Brain microvascular endothelial cell (primary cell): ENCODE results near the gene MRAS.

Experiments used
- DNase-seq: peaks from one replicate; pipeline ENCODE4 v3.0.0-alpha.2; 2020
- H3K27ac ChIP-seq: fragments of 250-450 bp; sonication (Bioruptor Pico); 2 replicates; pipeline ENCODE4 v1.5.1; 2020; ENCODE audit warnings: mild to moderate bottlenecking, moderate library complexity
- H3K27me3 ChIP-seq: fragments of 250-450 bp; sonication (Bioruptor Pico); replicated peaks from 2 replicates; pipeline ENCODE4 v1.5.1; 2020; ENCODE audit warnings: mild to moderate bottlenecking
- H3K36me3 ChIP-seq: fragments of 250-450 bp; sonication (Bioruptor Pico); replicated peaks from 2 replicates; pipeline ENCODE4 v1.5.1; 2020; ENCODE audit warnings: mild to moderate bottlenecking
- H3K4me3 ChIP-seq: 2 replicates; pipeline ENCODE4 v1.5.1; 2011; ENCODE audit warnings: low read depth, mild to moderate bottlenecking, control low read depth, low read length, moderate library complexity
- in situ Hi-C: cut with HindIII; loops from 2 replicates; pipeline ENCODE4 v1.10.0; 2017; ENCODE audit warnings: low sequenced_read_pairs, low pct_ligation_motif_present
- TF ChIP-seq, protein P1 (sequence below): IDR thresholded peaks from 2 replicates; pipeline ENCODE4 v1.5.1; 2011; ENCODE audit warnings: low read depth, mild to moderate bottlenecking, moderate library complexity, low read length, control low read depth, inconsistent platforms; ENCODE audit errors: missing control alignments

MRAS gene

GRCh38 chr3:138381413-138381901 is 33.1 kb downstream of the MRAS start:
- H3K36me3 ChIP-seq = no peaks in the 10 kb centered on the region
- H3K27ac ChIP-seq = no peak overlapping the region
- DNase-seq = no peak
- in situ Hi-C loops = no loop called here
- TF ChIP-seq, protein P1, sequence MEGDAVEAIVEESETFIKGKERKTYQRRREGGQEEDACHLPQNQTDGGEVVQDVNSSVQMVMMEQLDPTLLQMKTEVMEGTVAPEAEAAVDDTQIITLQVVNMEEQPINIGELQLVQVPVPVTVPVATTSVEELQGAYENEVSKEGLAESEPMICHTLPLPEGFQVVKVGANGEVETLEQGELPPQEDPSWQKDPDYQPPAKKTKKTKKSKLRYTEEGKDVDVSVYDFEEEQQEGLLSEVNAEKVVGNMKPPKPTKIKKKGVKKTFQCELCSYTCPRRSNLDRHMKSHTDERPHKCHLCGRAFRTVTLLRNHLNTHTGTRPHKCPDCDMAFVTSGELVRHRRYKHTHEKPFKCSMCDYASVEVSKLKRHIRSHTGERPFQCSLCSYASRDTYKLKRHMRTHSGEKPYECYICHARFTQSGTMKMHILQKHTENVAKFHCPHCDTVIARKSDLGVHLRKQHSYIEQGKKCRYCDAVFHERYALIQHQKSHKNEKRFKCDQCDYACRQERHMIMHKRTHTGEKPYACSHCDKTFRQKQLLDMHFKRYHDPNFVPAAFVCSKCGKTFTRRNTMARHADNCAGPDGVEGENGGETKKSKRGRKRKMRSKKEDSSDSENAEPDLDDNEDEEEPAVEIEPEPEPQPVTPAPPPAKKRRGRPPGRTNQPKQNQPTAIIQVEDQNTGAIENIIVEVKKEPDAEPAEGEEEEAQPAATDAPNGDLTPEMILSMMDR = no peak
- H3K27me3 ChIP-seq = no peaks in the 10 kb centered on the region
- H3K4me3 ChIP-seq = no peak overlapping the region

GRCh38 chr3:138381950-138382715 is 33.8 kb downstream of the MRAS start:
- no peaks in the 10 kb centered on the region for H3K36me3 ChIP-seq
- DNase-seq = peak; percentile 12
- H3K27me3 ChIP-seq = no peaks in the 10 kb centered on the region
- in situ Hi-C loops = no loop called here
- TF ChIP-seq, protein P1 = no peak
- H3K4me3 ChIP-seq = no peak overlapping the region
- no peak overlapping the region for H3K27ac ChIP-seq

- TF ChIP-seq, protein P1 = no peak
- Histone ChIP-seq H3K4me3 (no peak overlapping the region), H3K27ac (no peak overlapping the region), H3K36me3 (no peaks in the 10 kb centered on the region), H3K27me3 (no peaks in the 10 kb centered on the region)
- no peak for DNase-seq
- in situ Hi-C loops = no loop called here
Measured at GRCh38 chr3:138383715-138384465, 35.5 kb downstream of the MRAS start.

DNA sequence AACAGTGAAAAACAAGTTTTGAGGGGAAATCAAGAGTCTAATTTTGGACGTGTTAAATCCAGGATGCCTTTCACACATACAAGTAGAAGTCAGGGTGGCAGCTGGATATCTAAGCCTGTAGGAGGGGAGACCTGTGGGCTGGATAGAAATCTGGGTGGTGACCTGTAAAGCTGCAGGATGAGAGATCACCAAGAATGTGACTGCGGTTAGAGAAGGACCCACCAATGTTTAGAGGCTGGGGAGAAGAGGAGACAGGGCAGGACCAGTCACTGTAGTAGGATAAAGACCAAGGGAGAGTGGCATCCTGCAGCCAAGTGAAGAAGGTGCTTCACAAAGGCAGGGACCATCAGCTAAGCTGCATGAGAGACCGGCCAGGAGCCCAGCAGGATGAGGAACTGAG is 36.2 kb downstream of the MRAS start:
- H3K27ac ChIP-seq = no peak overlapping the region
- H3K27me3 ChIP-seq = no peaks in the 10 kb centered on the region
- DNase-seq = no peak
- TF ChIP-seq, protein P1 = no peak
- no peaks in the 10 kb centered on the region for H3K36me3 ChIP-seq
- in situ Hi-C loops = no loop called here
- H3K4me3 ChIP-seq = no peak overlapping the region

DNA sequence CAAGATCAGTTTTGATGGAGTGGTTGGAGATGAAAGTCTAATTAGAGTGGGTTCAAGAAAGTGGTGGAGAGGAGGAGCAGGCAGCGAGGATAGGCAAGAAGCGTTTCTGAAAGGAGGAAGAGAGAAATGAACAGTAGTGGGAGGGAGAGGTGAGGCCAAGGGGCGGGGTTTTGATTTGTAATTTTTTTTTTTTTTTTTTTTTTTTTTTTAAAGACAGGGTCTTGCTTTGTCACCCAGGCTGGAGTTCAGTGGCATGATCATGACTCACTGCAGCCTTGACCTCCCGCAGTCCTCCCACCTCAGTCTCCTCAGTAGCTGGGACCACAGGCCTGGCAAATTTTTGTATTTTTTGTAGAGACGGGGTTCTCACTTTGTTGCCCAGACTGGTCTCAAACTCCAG is 36.6 kb downstream of the MRAS start:
- H3K4me3 ChIP-seq = no peak overlapping the region
- TF ChIP-seq, protein P1 = no peak

More for the DNA sequence above, 36.6 kb downstream of the MRAS start:
- no peaks in the 10 kb centered on the region for H3K36me3 ChIP-seq
- in situ Hi-C loops = no loop called here
- DNase-seq = no peak
- no peak overlapping the region for H3K27ac ChIP-seq
- H3K27me3 ChIP-seq = no peaks in the 10 kb centered on the region
